WERI-Rb-1 (cell line): ENCODE results near the gene ST3GAL2.

Experiments
- DNase-seq: peaks from one replicate; pipeline ENCODE4 v3.0.0-alpha.2; 2020
- H3K27ac ChIP-seq: fragments of 250-450 bp; sonication (Bioruptor Pico); 2 replicates; pipeline ENCODE4 v1.5.1; 2020; ENCODE audit warnings: mild to moderate bottlenecking, moderate library complexity
- H3K27me3 ChIP-seq: fragments of 250-450 bp; sonication (Bioruptor Pico); 2 replicates; pipeline ENCODE4 v1.5.1; 2021; ENCODE audit warnings: mild to moderate bottlenecking, low read depth, moderate library complexity; ENCODE audit not compliant: insufficient read depth, severe bottlenecking
- H3K36me3 ChIP-seq: fragments of 250-450 bp; sonication (Bioruptor Pico); 2 replicates; pipeline ENCODE4 v1.5.1; 2020; ENCODE audit warnings: mild to moderate bottlenecking, moderate library complexity
- H3K4me3 ChIP-seq: 2 replicates; pipeline ENCODE4 v1.5.1; 2011; ENCODE audit warnings: low read depth, mild to moderate bottlenecking, control low read depth, low read length
- H3K9me3 ChIP-seq: fragments of 250-450 bp; sonication (Bioruptor Pico); 2 replicates; pipeline ENCODE4 v1.5.1; 2021; ENCODE audit warnings: mild to moderate bottlenecking, moderate library complexity; ENCODE audit not compliant: severe bottlenecking
- TF ChIP-seq, protein P1 (sequence below): IDR thresholded peaks from 2 replicates; pipeline ENCODE4 v1.5.1; 2011; ENCODE audit warnings: low read depth, mild to moderate bottlenecking, control low read depth, inconsistent platforms, low read length

ST3GAL2 gene

DNA sequence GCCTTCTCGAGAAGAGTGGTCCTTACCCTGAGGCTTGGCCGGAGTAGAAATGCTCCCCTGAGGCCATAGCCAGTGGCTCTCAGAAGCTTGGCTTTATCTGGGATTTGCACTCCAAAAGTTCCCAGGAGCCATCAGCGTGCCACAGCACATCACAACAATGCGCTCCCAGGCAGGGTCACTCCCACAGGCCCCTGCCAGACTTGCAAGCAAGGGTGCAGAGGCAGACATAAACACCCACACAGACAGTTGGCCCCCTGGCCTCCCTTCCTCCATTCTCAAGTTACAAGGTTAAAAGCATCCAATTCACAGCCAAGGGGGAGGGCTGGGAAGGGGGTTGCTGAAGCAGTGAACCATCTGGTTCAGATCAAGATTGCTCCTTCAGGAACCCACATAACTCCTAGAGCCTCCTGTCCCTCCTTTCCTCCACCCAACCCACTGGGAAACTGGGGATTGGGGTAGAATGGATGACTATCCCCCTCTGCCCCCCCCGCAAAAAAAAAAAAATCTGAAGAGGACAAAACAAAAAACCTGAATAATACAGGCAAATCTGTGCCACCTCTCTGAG is 1.8 kb downstream of the ST3GAL2 start:
- peak; percentile 94 for DNase-seq
- Histone ChIP-seq H3K9me3 (no peaks in the 10 kb centered on the region), H3K4me3 (peak overlapping the region; percentile 60), H3K27ac (peak overlapping the region; percentile 92), H3K27me3 (no peaks in the 10 kb centered on the region), H3K36me3 (peaks cover 26% of the 10 kb centered on the region)
- TF ChIP-seq, protein P1, sequence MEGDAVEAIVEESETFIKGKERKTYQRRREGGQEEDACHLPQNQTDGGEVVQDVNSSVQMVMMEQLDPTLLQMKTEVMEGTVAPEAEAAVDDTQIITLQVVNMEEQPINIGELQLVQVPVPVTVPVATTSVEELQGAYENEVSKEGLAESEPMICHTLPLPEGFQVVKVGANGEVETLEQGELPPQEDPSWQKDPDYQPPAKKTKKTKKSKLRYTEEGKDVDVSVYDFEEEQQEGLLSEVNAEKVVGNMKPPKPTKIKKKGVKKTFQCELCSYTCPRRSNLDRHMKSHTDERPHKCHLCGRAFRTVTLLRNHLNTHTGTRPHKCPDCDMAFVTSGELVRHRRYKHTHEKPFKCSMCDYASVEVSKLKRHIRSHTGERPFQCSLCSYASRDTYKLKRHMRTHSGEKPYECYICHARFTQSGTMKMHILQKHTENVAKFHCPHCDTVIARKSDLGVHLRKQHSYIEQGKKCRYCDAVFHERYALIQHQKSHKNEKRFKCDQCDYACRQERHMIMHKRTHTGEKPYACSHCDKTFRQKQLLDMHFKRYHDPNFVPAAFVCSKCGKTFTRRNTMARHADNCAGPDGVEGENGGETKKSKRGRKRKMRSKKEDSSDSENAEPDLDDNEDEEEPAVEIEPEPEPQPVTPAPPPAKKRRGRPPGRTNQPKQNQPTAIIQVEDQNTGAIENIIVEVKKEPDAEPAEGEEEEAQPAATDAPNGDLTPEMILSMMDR = no peak

DNA sequence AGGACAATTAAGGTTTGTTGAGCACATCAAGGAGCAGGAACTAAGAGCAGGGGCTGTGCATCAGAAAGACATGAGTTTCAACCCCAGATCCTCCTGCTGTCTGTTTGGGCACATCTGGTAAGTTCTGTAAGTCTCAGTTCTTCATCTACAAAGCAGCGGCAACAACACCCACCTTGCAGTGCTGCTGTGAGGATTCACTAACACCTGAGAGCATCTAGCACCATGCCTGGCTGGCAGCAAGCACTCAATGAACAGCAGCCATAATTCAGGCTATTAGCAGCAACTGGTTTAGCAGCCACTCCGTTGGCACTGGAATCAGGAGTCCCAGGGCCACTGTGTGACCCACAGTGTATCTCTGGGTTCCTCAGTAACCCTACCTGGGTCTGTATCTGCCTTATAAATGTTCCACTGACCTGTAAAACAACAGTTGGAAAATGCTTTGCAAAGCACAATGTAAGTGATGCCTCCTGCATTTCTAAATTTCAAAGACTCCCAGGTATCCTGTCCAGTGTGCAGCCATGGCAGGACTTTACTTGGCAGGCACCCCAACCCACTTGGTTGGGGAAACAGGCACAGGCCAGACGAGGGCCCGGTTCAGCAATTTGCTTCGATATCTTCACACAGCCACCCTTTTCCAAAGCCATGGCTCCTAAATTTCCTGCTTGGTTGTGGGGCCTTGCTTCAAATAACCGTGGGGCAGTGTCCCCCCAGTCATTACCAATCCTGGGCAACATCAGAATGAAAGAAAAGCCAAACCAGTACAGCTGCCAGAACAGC is 4.2 kb downstream of the ST3GAL2 start:
- H3K36me3 ChIP-seq = peaks cover 33% of the 10 kb centered on the region
- TF ChIP-seq, protein P1 = no peak
- H3K4me3 ChIP-seq = no peak overlapping the region
- peak overlapping the region; percentile 92 for H3K27ac ChIP-seq
- H3K9me3 ChIP-seq = no peaks in the 10 kb centered on the region
- H3K27me3 ChIP-seq = no peaks in the 10 kb centered on the region
- DNase-seq = no peak

DNA sequence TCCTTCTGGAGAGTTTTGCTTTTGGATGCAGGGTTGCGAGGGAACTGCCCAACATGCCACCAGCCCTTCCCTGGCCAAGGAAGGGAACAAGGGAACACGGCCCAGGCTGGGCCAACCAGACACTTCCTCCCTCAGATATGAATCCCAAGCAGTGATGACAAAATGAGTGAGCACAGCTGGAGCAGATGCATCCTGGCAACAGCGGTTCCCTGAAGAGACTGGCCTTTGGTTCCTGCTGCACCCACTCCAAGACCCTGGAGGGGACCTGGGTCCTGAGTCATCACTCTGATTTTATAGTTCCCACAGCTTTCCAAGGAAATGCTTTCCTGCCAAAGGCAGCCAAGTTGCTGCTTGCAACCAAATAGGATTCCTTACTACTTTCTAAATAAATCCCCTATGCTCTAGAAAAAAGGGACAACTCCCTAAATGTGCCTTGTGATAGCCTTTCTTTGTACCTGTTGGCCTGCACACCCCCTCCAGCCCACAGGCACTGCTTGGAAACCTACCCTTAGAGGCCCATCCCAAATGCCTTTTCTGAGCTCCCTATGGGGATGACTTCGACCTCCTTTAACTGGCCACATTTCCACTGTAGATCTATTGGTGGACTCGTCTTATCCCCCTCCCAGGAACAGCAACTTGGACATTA is 5.3 kb downstream of the ST3GAL2 start:
- Histone ChIP-seq H3K4me3 (no peak overlapping the region; the same call in 1 of the 2 replicates), H3K9me3 (no peaks in the 10 kb centered on the region), H3K27me3 (no peaks in the 10 kb centered on the region), H3K36me3 (peaks cover 34% of the 10 kb centered on the region), H3K27ac (peak overlapping the region; percentile 73)
- DNase-seq = no peak
- TF ChIP-seq, protein P1 = no peak

GRCh38 chr16:70432723-70433457 is 6.0 kb downstream of the ST3GAL2 start:
- DNase-seq = peak; percentile 66
- Histone ChIP-seq H3K27ac (peak overlapping the region; percentile 73), H3K27me3 (no peaks in the 10 kb centered on the region), H3K9me3 (no peaks in the 10 kb centered on the region), H3K4me3 (no peak overlapping the region; the same call in 1 of the 2 replicates), H3K36me3 (peaks cover 34% of the 10 kb centered on the region)
- TF ChIP-seq, protein P1 = no peak

DNA sequence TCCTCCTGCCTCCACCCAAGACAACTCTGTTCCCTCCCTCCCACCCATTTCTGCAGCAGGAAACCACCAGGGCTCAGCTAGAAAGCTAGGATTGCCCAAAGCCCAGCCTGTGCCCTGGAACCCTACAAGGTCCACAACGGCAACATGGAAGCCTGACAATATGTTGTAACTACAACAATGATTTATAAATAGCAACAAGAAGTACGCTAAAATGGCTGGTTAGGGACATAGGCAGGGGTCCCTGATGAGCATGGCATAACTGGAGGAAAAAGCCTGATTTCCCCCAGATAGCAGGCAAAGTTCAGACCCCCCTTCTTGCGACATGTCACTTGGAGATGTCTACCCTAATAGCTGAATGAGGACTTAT is 6.6 kb downstream of the ST3GAL2 start:
- no peak overlapping the region for H3K4me3 ChIP-seq
- peak overlapping the region; percentile 73 for H3K27ac ChIP-seq
- H3K36me3 ChIP-seq = peaks cover 38% of the 10 kb centered on the region
- H3K27me3 ChIP-seq = no peaks in the 10 kb centered on the region
- TF ChIP-seq, protein P1 = no peak
- no peaks in the 10 kb centered on the region for H3K9me3 ChIP-seq
- no peak for DNase-seq
